ENCODE results near the gene B4GALT1. TPM values are rescaled to one million over a fixed set of nuclear protein-coding genes. Genes with fewer than 3 reads are reported as not detected.

Gene B4GALT1
- total RNA-seq, 1 experiment from 2014 or later: 19.1 TPM

- no peak for TF ChIP-seq ZMAT4 (CRISPR knock-in tag; IDR thresholded peaks at IDR 0.05)
- no peak for TF ChIP-seq TEAD1 (CRISPR knock-in tag; IDR thresholded peaks at IDR 0.05)
- TF ChIP-seq PRRX2 (CRISPR knock-in tag; IDR thresholded peaks at IDR 0.05): no peak
- no peak for TF ChIP-seq FOXP1 (CRISPR knock-in tag; IDR thresholded peaks at IDR 0.05; ENCODE audit: borderline replicate concordance)
- TF ChIP-seq HMGXB4 (CRISPR knock-in tag; IDR thresholded peaks at IDR 0.05): no peak
- no peak for TF ChIP-seq ZNF232 (CRISPR knock-in tag; IDR thresholded peaks at IDR 0.05)
- no peak for TF ChIP-seq FOXP4 (CRISPR knock-in tag; IDR thresholded peaks at IDR 0.05)
- TF ChIP-seq RORB (CRISPR knock-in tag; IDR thresholded peaks at IDR 0.05): no peak
Measured at GRCh38 chr9:33136721-33137670, 30.1 kb downstream of the B4GALT1 start (continued).

- H3K9me3 Mint-ChIP-seq: no peaks in the 10 kb centered on the region
- H3K4me3 Mint-ChIP-seq: no peak overlapping the region
- no peak overlapping the region for H3K27ac Mint-ChIP-seq
- ChIA-PET CTCF (no interaction called here), POLR2A (no interaction called here)
- H3K4me1 Mint-ChIP-seq: peaks cover 3% of the 10 kb centered on the region
- H3K36me3 Mint-ChIP-seq: no peaks in the 10 kb centered on the region
- H3K27me3 Mint-ChIP-seq (ENCODE audit: low read depth): no peaks in the 10 kb centered on the region
- ATAC-seq: no peak
- no peak for DNase-seq (ENCODE audit: low spot score)
- TF ChIP-seq E2F1 (CRISPR knock-in tag; IDR thresholded peaks at IDR 0.05) (no peak), ZNF232 (CRISPR knock-in tag; IDR thresholded peaks at IDR 0.05) (no peak), EMX1 (CRISPR knock-in tag; IDR thresholded peaks at IDR 0.05) (no peak), NR1H2 (CRISPR knock-in tag; IDR thresholded peaks at IDR 0.05) (no peak), USF2 (CRISPR knock-in tag; IDR thresholded peaks at IDR 0.05) (no peak), ATF1 (CRISPR knock-in tag; IDR thresholded peaks at IDR 0.05) (no peak), ZNF317 (CRISPR knock-in tag; IDR thresholded peaks at IDR 0.05; ENCODE audit: borderline replicate concordance, low read depth) (no peak), CBFB (CRISPR knock-in tag; IDR thresholded peaks at IDR 0.05; ENCODE audit: low read depth) (no peak), IRF1 (CRISPR knock-in tag; IDR thresholded peaks at IDR 0.05) (no peak), ATF6 (CRISPR knock-in tag; IDR thresholded peaks at IDR 0.05) (no peak), ZNF263 (CRISPR knock-in tag; IDR thresholded peaks at IDR 0.05; ENCODE audit: low read depth) (no peak), ESRRA (CRISPR knock-in tag; IDR thresholded peaks at IDR 0.05; ENCODE audit: borderline replicate concordance) (no peak), CDX4 (CRISPR knock-in tag; IDR thresholded peaks at IDR 0.05; ENCODE audit: borderline replicate concordance) (no peak), ZNF138 (CRISPR knock-in tag; conservative IDR thresholded peaks at IDR 0.05) (no peak), TP53 (CRISPR knock-in tag; IDR thresholded peaks at IDR 0.05) (no peak)
Measured at GRCh38 chr9:33135470-33135958, 31.6 kb downstream of the B4GALT1 start.

Data from WTC11 (cell line).